ENCODE results near the gene ADAM8.

ADAM8 gene

GRCh38 chr10:133283931-133284330, 7.3 kb upstream of the ADAM8 start:
- no peak for DNase-seq (ENCODE audit: low read depth in 2 of 2)
- TF ChIP-seq CTCF (IDR thresholded peaks at IDR 0.05; ENCODE audit: low read depth, low read length), result no peak
- no peak overlapping the region for H3K4me3 ChIP-seq (replicated peaks in 1 of 2; ENCODE audit: low read depth in 2 of 2, low read length in 2 of 2)

GRCh38 chr10:133282846-133283390, 6.2 kb upstream of the ADAM8 start:
- H3K4me3 ChIP-seq (replicated peaks in 1 of 2; ENCODE audit: low read depth in 2 of 2, low read length in 2 of 2), result no peak overlapping the region
- DNase-seq (ENCODE audit: low read depth in 2 of 2), result no peak
- TF ChIP-seq CTCF (IDR thresholded peaks at IDR 0.05; ENCODE audit: low read depth, low read length), result no peak

- no peak for TF ChIP-seq CTCF (IDR thresholded peaks at IDR 0.05; ENCODE audit: low read depth, low read length)
Measured at GRCh38 chr10:133281628-133282372, 5.1 kb upstream of the ADAM8 start.

GRCh38 chr10:133281084-133281483, 4.4 kb upstream of the ADAM8 start:
- no peak for DNase-seq (ENCODE audit: low read depth in 2 of 2)
- TF ChIP-seq CTCF (IDR thresholded peaks at IDR 0.05; ENCODE audit: low read depth, low read length), result no peak

More at GRCh38 chr10:133281628-133282372, 5.1 kb upstream of the ADAM8 start:
- H3K4me3 ChIP-seq (replicated peaks in 1 of 2; ENCODE audit: low read depth in 2 of 2, low read length in 2 of 2), result no peak overlapping the region
- DNase-seq (ENCODE audit: low read depth in 2 of 2), result no peak

GRCh38 chr10:133280391-133281059, 3.9 kb upstream of the ADAM8 start:
- no peak for DNase-seq (ENCODE audit: low read depth in 2 of 2)
- no peak for TF ChIP-seq CTCF (IDR thresholded peaks at IDR 0.05; ENCODE audit: low read depth, low read length)
- H3K4me3 ChIP-seq (replicated peaks in 1 of 2; ENCODE audit: low read depth in 2 of 2, low read length in 2 of 2), result no peak overlapping the region

More at GRCh38 chr10:133281084-133281483, 4.4 kb upstream of the ADAM8 start:
- H3K4me3 ChIP-seq (replicated peaks in 1 of 2; ENCODE audit: low read depth in 2 of 2, low read length in 2 of 2), result no peak overlapping the region

- no peak for DNase-seq (ENCODE audit: low read depth in 2 of 2)
- no peak overlapping the region for H3K4me3 ChIP-seq (replicated peaks in 1 of 2; ENCODE audit: low read depth in 2 of 2, low read length in 2 of 2)
- no peak for TF ChIP-seq CTCF (IDR thresholded peaks at IDR 0.05; ENCODE audit: low read depth, low read length)
Measured at GRCh38 chr10:133279326-133280226, 2.9 kb upstream of the ADAM8 start.
